Gastroesophageal sphincter (tissue), 4 donors: ENCODE measurements around the gene HDAC4. TPM values are rescaled to one million over a fixed set of nuclear protein-coding genes. Genes with fewer than 3 reads are reported as not detected.
"Not testable (repeated sequence)": the region's sequence is repeated elsewhere in the genome, so short reads cannot be mapped to it uniquely, and the experiment has no call there.

Source experiments
- ATAC-seq: fragments of 150-250 bp; one replicate; pipeline ENCODE4 v1.9.1; 2016; ENCODE audit warnings: mild to moderate bottlenecking, moderate library complexity
- H3K27ac ChIP-seq, 4 donors: fragments of 200-600 bp; sonication (generic) in 3 of 4; 1 replicate in 3 of 4; 2 replicates in 1 of 4; pipeline ENCODE4 v1.5.1; 2016 to 2019
- H3K27me3 ChIP-seq: fragments of 200-600 bp; sonication (generic); one replicate; pipeline ENCODE4 v1.5.1; 2019
- H3K36me3 ChIP-seq, 2 donors: fragments of 200-600 bp; sonication (generic); one replicate each; pipeline ENCODE4 v1.5.1; 2019; ENCODE audit warnings: control low read depth in 1 of 2
- H3K4me1 ChIP-seq, 3 donors: fragments of 200-600 bp; sonication (generic); 1 replicate in 2 of 3; 2 replicates in 1 of 3; pipeline ENCODE4 v1.5.1; 2016 to 2019; ENCODE audit warnings: control low read depth in 2 of 3
- H3K4me3 ChIP-seq, 2 donors: fragments of 200-600 bp; sonication (generic); one replicate each; pipeline ENCODE4 v1.5.1; 2019; ENCODE audit warnings: mild to moderate bottlenecking in 1 of 2, moderate library complexity in 1 of 2
- H3K9me3 ChIP-seq, 3 donors: fragments of 200-600 bp; sonication (generic); one replicate each; pipeline ENCODE4 v1.5.1; 2017 to 2019; ENCODE audit warnings: control low read depth in 2 of 3
- EP300 ChIP-seq: sonication (generic); formaldehyde crosslinking; IDR thresholded peaks from one replicate; pipeline ENCODE4 v1.6.1; 2017; ENCODE audit warnings: antibody characterized with exemption, mild to moderate bottlenecking
- POLR2A ChIP-seq, 2 donors: fragments of 450-650 bp; IDR thresholded peaks; one replicate each; pipeline ENCODE4 v1.6.1; 2017; ENCODE audit warnings: antibody characterized with exemption in 2 of 2, mild to moderate bottlenecking in 2 of 2, moderate library complexity in 1 of 2
- POLR2AphosphoS5 ChIP-seq: sonication (generic); formaldehyde crosslinking; IDR thresholded peaks from one replicate; pipeline ENCODE4 v1.6.1; 2017; ENCODE audit warnings: antibody characterized with exemption
- WGBS, 2 donors: methylation state at CpG; one replicate each; pipeline ENCODE4 v1.1.5; 2018; ENCODE audit warnings: low coverage in 1 of 2; 5-methylcytosine and 5-hydroxymethylcytosine counted together
- total RNA-seq, 4 donors: library from RNA; depleted of rRNA; stranded (reverse); fragments of >200 nt; gene quantifications; one replicate each; pipeline ENCODE4 v1.1.0, GENCODE V29; 2016
- TF ChIP-seq, protein P1 (sequence below), 4 experiments: fragments of 200-600 bp in 2 of 4; fragments of 450-650 bp in 2 of 4; sonication (generic) in 1 of 4; IDR thresholded peaks; one replicate each; pipeline ENCODE4 v1.5.1; 2017 to 2019; ENCODE audit warnings: antibody characterized with exemption in 4 of 4, mild to moderate bottlenecking in 2 of 4, moderate library complexity in 2 of 4

Gene HDAC4
- total RNA-seq, 4 donors from 2014 or later, result 41.3 to 104 (median 85.8) TPM

DNA sequence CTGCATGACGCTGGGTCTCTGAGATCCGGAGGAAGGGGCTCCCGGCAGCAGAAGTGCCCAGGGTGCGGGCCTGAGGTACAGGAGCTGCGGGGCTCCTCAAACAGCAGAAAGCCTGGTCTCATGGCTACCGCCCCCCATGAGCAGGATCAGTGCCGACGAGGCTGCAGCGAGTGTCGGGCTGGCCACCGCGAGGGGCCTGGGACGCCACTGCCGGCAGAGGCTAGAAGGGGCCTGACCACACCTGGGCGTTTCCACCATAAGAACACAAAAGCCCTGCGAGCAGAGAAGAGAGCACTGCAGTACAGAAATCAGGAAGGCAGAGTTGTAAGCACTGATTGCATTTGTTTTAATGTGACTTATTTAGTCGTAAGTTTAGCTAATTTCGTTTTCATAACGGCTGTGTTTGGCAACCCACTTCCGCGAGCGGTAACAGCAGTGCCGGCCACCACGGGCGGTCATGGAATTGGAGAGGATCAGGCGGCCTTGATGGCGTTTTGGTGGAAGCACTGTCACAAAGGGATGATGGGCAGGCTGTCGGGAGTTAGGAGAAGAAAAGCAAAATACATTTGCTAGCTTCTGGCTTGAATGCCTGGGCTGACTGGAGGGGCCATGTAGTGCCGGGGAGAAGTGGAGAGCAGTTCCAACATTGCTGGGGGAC lies 117.4 kb downstream of the HDAC4 start:
- no peaks in the 10 kb centered on the region for H3K9me3 ChIP-seq
- H3K36me3 ChIP-seq, result no peaks in the 10 kb centered on the region
- no peak for ATAC-seq
- H3K27ac ChIP-seq, result no peak overlapping the region
- WGBS, 2 donors, result 82 to 97% methylated on average over 6 to 9 of the region's 29 CpGs
- no peaks in the 10 kb centered on the region for H3K27me3 ChIP-seq
- no peak for TF ChIP-seq EP300
- H3K4me3 ChIP-seq, result no peak overlapping the region
- H3K4me1 ChIP-seq, result peaks cover 0 to 84% (median 46%) of the 10 kb centered on the region in 3 donors

GRCh38 chr2:239282448-239283287 lies 118.2 kb downstream of the HDAC4 start:
- TF ChIP-seq, protein P1, sequence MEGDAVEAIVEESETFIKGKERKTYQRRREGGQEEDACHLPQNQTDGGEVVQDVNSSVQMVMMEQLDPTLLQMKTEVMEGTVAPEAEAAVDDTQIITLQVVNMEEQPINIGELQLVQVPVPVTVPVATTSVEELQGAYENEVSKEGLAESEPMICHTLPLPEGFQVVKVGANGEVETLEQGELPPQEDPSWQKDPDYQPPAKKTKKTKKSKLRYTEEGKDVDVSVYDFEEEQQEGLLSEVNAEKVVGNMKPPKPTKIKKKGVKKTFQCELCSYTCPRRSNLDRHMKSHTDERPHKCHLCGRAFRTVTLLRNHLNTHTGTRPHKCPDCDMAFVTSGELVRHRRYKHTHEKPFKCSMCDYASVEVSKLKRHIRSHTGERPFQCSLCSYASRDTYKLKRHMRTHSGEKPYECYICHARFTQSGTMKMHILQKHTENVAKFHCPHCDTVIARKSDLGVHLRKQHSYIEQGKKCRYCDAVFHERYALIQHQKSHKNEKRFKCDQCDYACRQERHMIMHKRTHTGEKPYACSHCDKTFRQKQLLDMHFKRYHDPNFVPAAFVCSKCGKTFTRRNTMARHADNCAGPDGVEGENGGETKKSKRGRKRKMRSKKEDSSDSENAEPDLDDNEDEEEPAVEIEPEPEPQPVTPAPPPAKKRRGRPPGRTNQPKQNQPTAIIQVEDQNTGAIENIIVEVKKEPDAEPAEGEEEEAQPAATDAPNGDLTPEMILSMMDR (IDR thresholded peaks at IDR 0.05), result no peak
- no peak for TF ChIP-seq POLR2A (IDR thresholded peaks at IDR 0.05)
- no peak for TF ChIP-seq POLR2AphosphoS5
- no peak for TF ChIP-seq EP300
- Histone ChIP-seq H3K4me3 (no peak overlapping the region), H3K27me3 (no peaks in the 10 kb centered on the region), H3K27ac (no peak overlapping the region), H3K9me3 (no peaks in the 10 kb centered on the region), H3K36me3 (no peaks in the 10 kb centered on the region), H3K4me1 (peaks cover 0 to 82% (median 46%) of the 10 kb centered on the region in 3 donors)
- WGBS, 2 donors, result 89% methylated on average over 4 to 6 of the region's 9 CpGs
- no peak for ATAC-seq

DNA sequence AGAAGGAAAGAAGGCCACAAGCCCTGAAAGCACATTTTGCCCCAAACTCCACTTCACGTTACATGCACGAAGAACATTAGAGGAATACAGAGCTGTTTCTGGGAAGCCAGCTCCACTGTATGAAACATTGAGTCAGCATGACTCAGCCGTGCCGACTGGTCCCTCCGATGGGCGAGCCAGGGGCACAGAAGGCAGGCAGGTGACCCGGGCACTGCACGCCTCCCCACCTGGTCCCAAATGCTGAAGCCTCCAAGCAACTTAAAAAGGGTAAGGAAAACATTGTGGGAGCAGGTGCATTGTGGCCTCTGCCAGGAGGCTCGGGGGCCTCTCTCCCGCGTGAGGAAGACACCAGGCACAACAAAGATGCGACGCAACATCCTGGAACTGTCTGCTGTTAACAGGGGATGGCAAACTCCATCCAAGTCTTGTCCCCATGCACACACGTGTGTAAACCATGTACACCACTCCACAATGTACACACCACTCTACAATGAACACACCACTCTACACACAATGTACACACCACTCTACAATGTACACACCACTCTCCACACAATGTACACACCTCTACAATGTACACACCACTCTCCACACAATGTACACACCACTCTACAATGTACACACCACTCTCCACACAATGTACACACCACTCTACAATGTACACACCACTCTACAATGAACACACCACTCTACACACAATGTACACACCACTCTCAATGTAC lies 120.4 kb downstream of the HDAC4 start:
- peak overlapping the region in 3 of 4 donors; percentile 35 to 84 (median 56) for H3K27ac ChIP-seq
- 64 to 80% methylated on average over 7 of the region's 14 CpGs for WGBS, 2 donors
- peak; percentile 43 for ATAC-seq

DNA sequence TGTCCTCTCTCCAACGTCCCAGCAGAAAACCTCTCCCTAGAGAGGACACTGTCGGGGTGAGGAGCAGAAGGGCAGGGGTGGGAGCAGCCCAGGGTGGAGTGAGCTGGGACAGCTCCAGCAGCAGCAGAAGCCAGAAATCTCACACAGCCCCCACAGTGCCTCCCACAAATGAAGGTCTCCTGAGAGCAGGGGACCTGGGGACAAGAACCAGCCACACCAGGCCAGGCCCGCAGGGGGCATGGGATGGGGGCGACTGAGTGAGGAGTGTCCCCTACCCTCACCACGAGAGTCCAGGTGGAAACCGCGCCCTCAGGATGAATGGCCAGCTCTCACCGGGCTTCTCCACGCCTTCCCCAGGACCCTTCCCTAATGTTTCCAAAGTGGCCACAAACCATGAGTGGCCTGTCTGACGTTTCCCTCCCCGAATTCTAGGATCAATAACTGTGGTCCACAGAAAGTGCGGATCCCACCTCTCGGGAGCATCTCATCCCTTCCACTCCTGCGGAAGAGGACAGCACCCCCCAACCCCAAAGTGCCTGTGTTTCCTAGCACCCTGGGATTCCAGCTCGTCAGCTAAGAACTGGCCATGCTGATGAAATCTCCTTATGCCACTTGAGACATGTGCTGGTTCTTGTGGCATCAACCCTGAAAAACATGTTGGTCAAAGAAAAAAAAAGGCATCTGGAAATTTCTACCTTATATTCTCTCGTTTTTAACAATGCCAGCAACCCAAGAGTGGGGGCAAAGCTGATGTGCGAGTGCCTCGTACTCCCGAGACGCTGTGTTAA lies 121.1 kb downstream of the HDAC4 start:
- Histone ChIP-seq H3K27ac (peak overlapping the region in 3 of 4 donors; percentile 35 to 84 (median 56)), H3K27me3 (no peaks in the 10 kb centered on the region), H3K4me1 (peaks cover 0 to 82% (median 42%) of the 10 kb centered on the region in 3 donors), H3K36me3 (no peaks in the 10 kb centered on the region), H3K4me3 (no peak overlapping the region), H3K9me3 (no peaks in the 10 kb centered on the region)
- TF ChIP-seq POLR2AphosphoS5 (no peak), EP300 (no peak), POLR2A (IDR thresholded peaks at IDR 0.05) (no peak)
- TF ChIP-seq, protein P1 (IDR thresholded peaks at IDR 0.05), result no peak
- WGBS, 2 donors, result 66 to 89% methylated on average over 7 to 8 of the region's 20 CpGs
- no peak for ATAC-seq

More for the DNA sequence above, 120.4 kb downstream of the HDAC4 start:
- H3K4me3 ChIP-seq, H3K36me3 ChIP-seq, H3K27me3 ChIP-seq, H3K9me3 ChIP-seq: not testable (repeated sequence)
- TF ChIP-seq POLR2AphosphoS5, result peak; percentile 90
- H3K4me1 ChIP-seq, result peaks cover 0 to 82% (median 41%) of the 10 kb centered on the region in 3 donors

GRCh38 chr2:239278941-239279365 lies 121.9 kb downstream of the HDAC4 start:
- H3K27ac ChIP-seq, result peak overlapping the region in 3 of 4 donors; percentile 35 to 84 (median 56)
- no peak overlapping the region for H3K4me3 ChIP-seq
- peak; percentile 16 for ATAC-seq
- no peaks in the 10 kb centered on the region for H3K9me3 ChIP-seq
- no peaks in the 10 kb centered on the region for H3K27me3 ChIP-seq
- no peaks in the 10 kb centered on the region for H3K36me3 ChIP-seq
- TF ChIP-seq, protein P1 (IDR thresholded peaks at IDR 0.05), result no peak
- TF ChIP-seq EP300 (no peak), POLR2AphosphoS5 (no peak), POLR2A (IDR thresholded peaks at IDR 0.05) (no peak)
- peaks cover 0 to 82% (median 45%) of the 10 kb centered on the region in 3 donors for H3K4me1 ChIP-seq
- WGBS, 2 donors, result 80% methylated on average over 1 of the region's 4 CpGs; no CpG with 5 or more reads in 1 of the 2 donors
